Fibroblast of villous mesenchyme (primary cell): ENCODE results near the gene FOXO1. TPM values are rescaled to one million over a fixed set of nuclear protein-coding genes. Genes with fewer than 3 reads are reported as not detected.
A peak's percentile ranks its signal among the peaks of the same experiment; 100 is the strongest.

ENCODE experiments used
- DNase-seq: peaks from one replicate; pipeline ENCODE4 v3.0.0-alpha.2; 2010; ENCODE audit warnings: low read depth
- H3K4me3 ChIP-seq: 2 replicates; pipeline ENCODE4 v1.5.1; 2011; ENCODE audit warnings: low read depth, mild to moderate bottlenecking, low read length
- total RNA-seq: library from RNA; depleted of rRNA; stranded (reverse); fragments of >200 nt; gene quantifications from 2 replicates; pipeline ENCODE4 v1.2.3, GENCODE V29; 2012
- TF ChIP-seq, protein P1 (sequence below): IDR thresholded peaks from 2 replicates; pipeline ENCODE4 v1.5.1; 2012; ENCODE audit warnings: low read depth, mild to moderate bottlenecking, low read length; ENCODE audit not compliant: insufficient read depth

Gene FOXO1
- total RNA-seq, 1 donor, result 9.5 TPM

GRCh38 chr13:40547591-40548315 is 118.7 kb downstream of the FOXO1 start:
- TF ChIP-seq, protein P1, sequence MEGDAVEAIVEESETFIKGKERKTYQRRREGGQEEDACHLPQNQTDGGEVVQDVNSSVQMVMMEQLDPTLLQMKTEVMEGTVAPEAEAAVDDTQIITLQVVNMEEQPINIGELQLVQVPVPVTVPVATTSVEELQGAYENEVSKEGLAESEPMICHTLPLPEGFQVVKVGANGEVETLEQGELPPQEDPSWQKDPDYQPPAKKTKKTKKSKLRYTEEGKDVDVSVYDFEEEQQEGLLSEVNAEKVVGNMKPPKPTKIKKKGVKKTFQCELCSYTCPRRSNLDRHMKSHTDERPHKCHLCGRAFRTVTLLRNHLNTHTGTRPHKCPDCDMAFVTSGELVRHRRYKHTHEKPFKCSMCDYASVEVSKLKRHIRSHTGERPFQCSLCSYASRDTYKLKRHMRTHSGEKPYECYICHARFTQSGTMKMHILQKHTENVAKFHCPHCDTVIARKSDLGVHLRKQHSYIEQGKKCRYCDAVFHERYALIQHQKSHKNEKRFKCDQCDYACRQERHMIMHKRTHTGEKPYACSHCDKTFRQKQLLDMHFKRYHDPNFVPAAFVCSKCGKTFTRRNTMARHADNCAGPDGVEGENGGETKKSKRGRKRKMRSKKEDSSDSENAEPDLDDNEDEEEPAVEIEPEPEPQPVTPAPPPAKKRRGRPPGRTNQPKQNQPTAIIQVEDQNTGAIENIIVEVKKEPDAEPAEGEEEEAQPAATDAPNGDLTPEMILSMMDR, result no peak
- no peak for DNase-seq
- H3K4me3 ChIP-seq, result no peak overlapping the region

DNA sequence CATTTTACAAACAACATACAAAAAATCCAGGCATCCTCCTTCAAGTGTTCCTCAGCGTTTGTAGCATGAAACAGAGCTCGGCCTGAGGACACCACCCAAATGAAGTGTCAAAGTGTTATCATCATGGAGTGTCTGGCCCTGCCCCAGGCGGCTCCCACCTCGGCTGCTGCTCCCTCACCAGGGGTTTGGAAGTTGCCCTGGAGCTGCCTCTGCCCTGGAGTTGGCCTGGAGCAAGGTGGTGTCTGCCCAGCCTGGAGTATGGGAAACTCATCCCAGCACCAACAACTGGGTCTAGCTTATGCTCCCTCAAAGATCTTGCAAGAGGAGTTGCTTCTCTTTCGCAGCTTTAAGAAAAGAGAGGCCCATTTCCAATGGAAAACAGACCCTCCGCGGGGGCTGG is 120.4 kb downstream of the FOXO1 start:
- TF ChIP-seq, protein P1, result no peak
- no peak for DNase-seq

GRCh38 chr13:40540328-40541044 is 126.0 kb downstream of the FOXO1 start:
- DNase-seq, result peak; percentile 82
- TF ChIP-seq, protein P1, result no peak
- no peak overlapping the region for H3K4me3 ChIP-seq

More for the DNA sequence above, 120.4 kb downstream of the FOXO1 start:
- no peak overlapping the region for H3K4me3 ChIP-seq

GRCh38 chr13:40539576-40540327 is 126.7 kb downstream of the FOXO1 start:
- TF ChIP-seq, protein P1, result no peak
- no peak for DNase-seq
- no peak overlapping the region for H3K4me3 ChIP-seq

GRCh38 chr13:40537146-40537895 is 129.1 kb downstream of the FOXO1 start:
- no peak overlapping the region for H3K4me3 ChIP-seq
- DNase-seq, result no peak
- TF ChIP-seq, protein P1, result no peak

GRCh38 chr13:40536443-40537113 is 129.9 kb downstream of the FOXO1 start:
- DNase-seq, result no peak
- TF ChIP-seq, protein P1, result no peak
- H3K4me3 ChIP-seq, result no peak overlapping the region
